Hematopoietic multipotent progenitor cell treated with erythropoietin and hydrocortisone succinate and interleukin-3 and kit ligand, for 17 days (in vitro differentiated cells): Measurements from ENCODE around the gene ZNF44.
"Not testable (repeated sequence)": the region's sequence is repeated elsewhere in the genome, so short reads cannot be mapped to it uniquely, and the experiment has no call there.

Experiments used
- DNase-seq: peaks from one replicate; pipeline ENCODE4 v3.0.0-alpha.2; 2015; ENCODE audit warnings: low spot score

The ZNF44 gene

GRCh38 chr19:12294249-12295158 is at the start of gene ZNF44:
Gene ZNF44, minus strand, starts transcription at chr19:12294883. Its CDS starts 189 bp downstream, at chr19:12294694.
- DNase-seq = peak; percentile 73

GRCh38 chr19:12333162-12334159 is 38.8 kb upstream of the ZNF44 start, which contains the start of gene ZNF563:
Gene ZNF563, minus strand, starts transcription at chr19:12333633. Its CDS starts 151 bp downstream, at chr19:12333482.
- DNase-seq = peak; percentile 70

GRCh38 chr19:12331211-12331941 is 36.7 kb upstream of the ZNF44 start:
- peak; percentile 19 for DNase-seq

- no peak for DNase-seq
Measured at GRCh38 chr19:12330340-12330739, 35.7 kb upstream of the ZNF44 start.

- no peak for DNase-seq
Measured at GRCh38 chr19:12325690-12326089, 31.0 kb upstream of the ZNF44 start.

- DNase-seq = no peak
Measured at GRCh38 chr19:12318782-12319413, 24.2 kb upstream of the ZNF44 start.

GRCh38 chr19:12314553-12314952 is 19.9 kb upstream of the ZNF44 start:
- DNase-seq = no peak

GRCh38 chr19:12308891-12309290 is 14.2 kb upstream of the ZNF44 start:
- not testable (repeated sequence) for DNase-seq

GRCh38 chr19:12295191-12295590 is 508 bp upstream of the ZNF44 start:
- no peak for DNase-seq

- DNase-seq = no peak
Measured at GRCh38 chr19:12293777-12294248, 870 bp downstream of the ZNF44 start.

GRCh38 chr19:12289790-12290065 is 5.0 kb downstream of the ZNF44 start:
- DNase-seq = no peak

- DNase-seq = no peak
Measured at GRCh38 chr19:12287958-12288500, 6.7 kb downstream of the ZNF44 start.

GRCh38 chr19:12284631-12285030 is 10.1 kb downstream of the ZNF44 start:
- no peak for DNase-seq

- DNase-seq = no peak
Measured at GRCh38 chr19:12284226-12284625, 10.5 kb downstream of the ZNF44 start.

- DNase-seq = no peak
Measured at GRCh38 chr19:12278713-12279112, 16.0 kb downstream of the ZNF44 start.

GRCh38 chr19:12272980-12273901 is 21.4 kb downstream of the ZNF44 start:
- no peak for DNase-seq

GRCh38 chr19:12272386-12272785 is 22.3 kb downstream of the ZNF44 start:
- no peak for DNase-seq

- no peak for DNase-seq
Measured at GRCh38 chr19:12270854-12271253, 23.8 kb downstream of the ZNF44 start.

GRCh38 chr19:12265921-12266704 is 28.6 kb downstream of the ZNF44 start:
- DNase-seq = no peak
